ENCODE measurements around the gene AIRE.
"Not testable (repeated sequence)": the region's sequence is repeated elsewhere in the genome, so short reads cannot be mapped to it uniquely, and the experiment has no call there.

AIRE gene

DNA sequence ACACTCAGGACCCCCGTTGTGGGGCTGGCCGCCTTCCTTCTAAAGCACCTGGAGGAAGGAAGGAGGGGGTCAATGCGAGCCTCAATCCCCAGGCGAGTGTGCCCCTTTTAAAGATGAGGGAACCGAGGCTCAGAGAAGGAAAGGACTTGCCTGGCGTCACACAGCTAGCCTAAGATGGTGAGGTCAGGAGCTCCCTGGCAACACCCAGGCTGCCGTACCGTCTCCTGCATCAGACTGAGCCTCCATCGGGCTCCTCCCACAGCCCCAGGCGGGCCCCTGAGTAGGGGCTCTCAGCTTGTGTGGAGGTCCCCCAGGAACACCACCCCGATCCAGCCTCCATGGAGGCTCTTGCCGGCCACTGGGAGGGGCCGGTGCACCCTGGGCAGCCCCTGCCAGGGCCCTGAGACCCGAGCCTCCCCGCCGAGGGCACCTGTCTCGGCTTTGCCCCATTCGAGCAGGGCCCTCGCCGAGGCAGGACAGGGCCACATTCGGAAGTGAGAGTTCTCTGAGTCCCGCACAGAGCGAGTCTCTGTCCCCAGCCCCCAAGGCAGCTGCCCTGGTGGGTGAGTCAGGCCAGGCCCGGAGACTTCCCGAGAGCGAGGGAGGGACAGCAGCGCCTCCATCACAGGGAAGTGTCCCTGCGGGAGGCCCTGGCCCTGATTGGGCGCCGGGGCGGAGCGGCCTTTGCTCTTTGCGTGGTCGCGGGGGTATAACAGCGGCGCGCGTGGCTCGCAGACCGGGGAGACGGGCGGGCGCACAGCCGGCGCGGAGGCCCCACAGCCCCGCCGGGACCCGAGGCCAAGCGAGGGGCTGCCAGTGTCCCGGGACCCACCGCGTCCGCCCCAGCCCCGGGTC is at the start of gene AIRE:
Gene AIRE (plus strand): TSS at position 739 of the 855 bp plus-strand sequence. CDS start 131 bp downstream, outside the sequence.
- no peak for DNase-seq

DNA sequence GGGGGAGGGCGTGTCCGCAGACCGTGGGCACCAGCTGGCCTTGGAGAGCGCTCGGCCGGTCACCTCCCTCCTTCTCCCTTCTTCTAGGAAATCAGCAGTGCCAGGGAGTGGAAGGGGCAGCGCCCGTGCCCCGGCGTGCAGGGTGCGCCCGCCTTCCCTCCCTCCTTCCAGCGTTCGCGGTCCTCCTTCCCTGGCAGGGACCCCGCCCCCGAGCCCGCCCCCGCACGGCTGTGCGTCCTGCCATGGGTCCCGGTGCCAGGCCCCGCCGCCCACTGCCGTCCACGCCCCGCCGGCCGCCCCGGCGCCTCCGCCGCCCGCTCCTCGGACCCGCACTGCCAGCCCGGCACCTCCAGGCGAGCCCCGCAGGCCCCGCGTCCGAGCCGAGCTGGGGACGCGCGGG is 45.3 kb upstream of the AIRE start:
- DNase-seq, result not testable (repeated sequence)

DNA sequence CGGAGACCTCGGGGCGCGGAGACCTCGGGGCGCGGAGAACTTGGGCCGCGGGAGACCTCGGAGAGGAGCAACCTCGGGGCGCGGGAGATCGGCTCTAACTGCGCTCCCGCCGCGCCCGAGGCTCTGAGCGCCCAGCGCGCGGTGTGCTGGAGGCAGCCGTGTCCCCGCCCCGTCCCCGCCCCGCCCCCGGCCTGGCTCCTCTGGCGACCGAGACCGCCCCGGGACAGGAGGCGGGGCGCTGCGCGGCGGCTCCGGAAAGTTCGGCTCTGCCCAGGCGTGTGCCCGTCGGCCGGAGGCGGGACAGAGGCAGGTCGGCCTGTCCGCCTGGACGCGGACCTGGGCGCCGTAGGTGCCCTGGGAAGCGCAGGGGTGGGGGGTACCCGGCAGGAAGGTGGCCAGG is 44.8 kb upstream of the AIRE start, which contains the start of gene ICOSLG:
Gene ICOSLG (minus strand): TSS at position 102 of the 400 bp plus-strand sequence. CDS start 126 bp downstream, outside the sequence.
- DNase-seq, result not testable (repeated sequence)

DNA sequence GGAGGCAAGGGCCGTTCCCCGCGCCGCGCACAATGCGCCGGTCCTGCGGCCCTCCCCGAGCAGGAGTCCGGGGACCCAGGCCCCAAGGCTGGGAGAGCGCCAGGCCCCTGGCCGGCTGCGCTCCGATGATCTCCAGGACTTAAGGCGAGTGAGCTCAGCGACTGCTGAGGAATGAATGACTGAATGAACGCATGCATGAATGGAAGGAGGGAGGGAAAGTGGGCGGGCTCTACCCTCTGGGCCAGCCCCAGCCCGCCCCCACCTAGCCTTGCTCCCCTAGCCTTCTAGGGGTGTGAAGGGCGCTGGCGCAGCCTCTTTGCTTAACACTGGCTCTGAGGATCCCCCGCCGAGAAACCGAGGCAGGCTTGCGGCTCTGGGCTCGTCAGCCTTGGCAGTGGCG is 44.4 kb upstream of the AIRE start:
- DNase-seq, result not testable (repeated sequence)

DNA sequence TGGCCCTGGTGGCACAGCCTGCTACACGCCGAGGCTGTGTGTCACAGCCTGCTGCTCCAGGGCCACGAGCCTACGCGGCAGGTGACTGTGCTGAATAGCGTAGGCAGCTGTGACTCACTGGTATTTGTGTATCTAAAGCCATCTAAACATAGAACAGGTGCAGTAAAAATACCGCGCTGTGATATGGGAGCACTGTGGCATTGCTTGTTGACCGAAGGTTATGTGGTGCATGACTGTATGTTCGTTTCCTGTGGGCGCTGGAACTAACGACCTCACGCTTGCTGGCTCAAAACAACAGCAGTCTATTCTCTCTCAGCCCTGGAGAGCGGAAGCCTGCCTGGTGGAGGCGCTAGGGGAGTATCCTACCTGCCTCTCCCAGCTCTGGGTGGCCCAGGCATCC is 41.7 kb upstream of the AIRE start:
- DNase-seq, result not testable (repeated sequence)

DNA sequence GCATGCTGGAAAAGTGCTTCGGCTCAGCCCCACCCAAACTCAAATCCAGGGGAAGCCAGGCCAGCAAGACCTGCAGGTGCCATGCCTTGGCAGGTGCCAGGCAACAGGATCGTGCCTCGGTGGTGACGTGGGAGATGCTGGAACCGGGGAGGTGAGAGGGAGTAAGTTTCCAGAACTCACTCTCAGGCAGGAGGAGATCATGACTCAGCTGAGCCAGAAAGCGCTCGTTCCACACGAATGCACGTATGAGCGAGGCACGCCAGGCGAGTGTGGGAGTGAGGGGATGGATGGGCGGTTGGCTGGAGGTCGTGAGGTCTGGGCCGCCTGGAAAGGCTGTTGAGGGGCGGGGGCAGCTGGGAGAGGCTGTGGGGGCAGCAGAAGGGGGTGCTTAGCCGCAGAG is 37.8 kb upstream of the AIRE start:
- not testable (repeated sequence) for DNase-seq

DNA sequence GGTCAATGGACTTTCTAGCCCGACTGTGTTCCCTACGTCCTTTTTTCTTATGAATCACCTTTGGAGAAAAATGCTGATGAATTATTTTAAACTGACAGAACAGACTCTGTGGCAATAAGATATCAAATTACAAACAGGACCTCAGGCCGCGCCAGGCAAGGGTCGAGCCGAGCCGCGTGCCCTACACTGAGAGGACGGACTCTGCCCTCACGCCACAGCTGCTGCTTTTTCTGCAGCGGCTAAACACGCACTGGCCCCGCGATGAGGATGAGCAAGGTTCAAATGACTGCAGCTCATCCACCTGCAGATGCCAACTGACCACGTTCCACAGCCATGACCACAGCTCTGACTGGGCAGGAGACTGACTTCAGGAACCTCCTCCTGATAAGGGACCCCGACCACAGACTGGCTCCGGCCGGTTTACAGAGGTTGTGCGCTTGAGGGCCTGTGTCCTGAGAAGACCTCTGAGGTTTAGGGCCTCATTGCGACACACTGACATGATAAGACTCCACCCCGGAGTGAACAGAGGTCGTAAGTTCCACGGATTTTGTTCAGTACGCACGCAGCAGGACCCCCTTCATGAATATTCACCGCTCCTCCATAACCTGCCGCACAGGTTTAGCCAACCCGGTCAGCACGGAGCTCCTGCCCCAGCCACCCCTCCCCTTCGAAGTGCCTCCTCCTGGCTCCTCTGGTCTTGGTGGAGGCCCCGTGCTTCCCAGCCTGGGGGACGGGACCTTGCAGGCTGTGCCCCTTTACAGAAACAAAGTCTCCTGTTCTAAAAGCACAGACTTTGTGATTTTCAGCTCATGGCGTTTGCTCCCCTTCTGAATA is 36.3 kb upstream of the AIRE start:
- DNase-seq, result not testable (repeated sequence)

DNA sequence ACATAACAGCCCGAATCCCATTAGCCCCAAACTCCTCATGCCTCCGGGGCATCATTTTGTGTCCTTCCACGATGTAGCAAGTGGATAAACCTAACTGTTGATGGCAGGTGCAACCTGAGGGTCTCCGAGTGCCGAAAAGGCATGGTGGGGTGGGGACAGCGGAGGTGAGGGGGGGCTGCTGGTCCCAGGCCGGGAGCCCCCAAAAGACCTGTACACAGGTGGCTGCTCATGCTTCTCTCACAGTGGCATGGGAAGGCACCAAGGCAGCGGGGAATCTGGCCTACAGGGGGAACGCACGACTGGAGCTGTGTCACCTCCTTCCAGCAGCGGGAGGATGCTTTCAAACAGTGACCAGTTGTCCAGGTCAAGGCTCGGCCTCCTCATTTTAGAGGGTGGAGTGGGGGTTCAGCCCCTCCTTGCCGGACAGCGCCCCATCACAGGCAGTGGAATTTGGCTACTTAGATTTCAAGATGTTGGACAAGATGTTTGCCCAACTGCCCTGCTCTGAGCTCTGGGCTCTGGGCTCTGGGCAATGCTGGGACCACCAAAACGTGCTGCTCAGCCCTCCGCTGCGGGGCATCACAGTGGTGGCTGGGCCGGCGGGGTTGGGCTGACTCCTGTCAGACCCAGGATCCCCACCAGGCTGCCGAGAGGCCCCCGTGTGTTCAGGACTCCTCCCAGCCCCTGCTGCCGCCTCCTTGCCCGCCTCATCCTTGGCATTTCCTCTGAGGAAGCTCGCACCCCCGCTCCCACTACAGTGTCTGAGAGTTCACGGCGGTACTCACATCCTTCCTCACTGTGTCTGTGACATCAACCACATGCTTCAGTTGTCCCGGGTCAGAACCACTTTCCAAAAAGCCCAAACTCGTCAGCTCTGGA is 31.6 kb upstream of the AIRE start:
- no peak for DNase-seq

DNA sequence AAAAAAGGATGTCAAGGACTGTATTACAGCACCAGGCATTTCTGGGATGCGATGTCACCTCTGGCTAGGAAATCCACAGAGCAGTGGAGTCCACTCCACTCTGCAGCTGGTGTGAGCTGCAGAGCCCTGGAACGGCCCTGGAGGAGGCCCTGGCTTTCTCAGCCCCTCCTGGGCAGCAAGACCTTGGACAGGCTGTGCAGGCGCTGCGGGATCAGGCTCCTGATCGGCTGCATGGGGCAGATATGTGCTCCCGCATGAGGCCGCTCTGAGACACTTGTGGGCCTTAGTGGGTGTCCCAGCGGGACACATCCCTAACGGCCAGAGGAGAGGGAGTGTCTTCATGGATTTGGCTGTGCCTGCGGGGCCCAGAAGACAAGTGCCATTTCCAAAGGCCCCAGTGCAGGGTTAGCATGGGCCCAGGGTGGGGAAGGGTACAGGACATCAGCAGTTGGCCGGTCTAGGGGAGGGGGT is 30.1 kb upstream of the AIRE start:
- DNase-seq, result no peak

DNA sequence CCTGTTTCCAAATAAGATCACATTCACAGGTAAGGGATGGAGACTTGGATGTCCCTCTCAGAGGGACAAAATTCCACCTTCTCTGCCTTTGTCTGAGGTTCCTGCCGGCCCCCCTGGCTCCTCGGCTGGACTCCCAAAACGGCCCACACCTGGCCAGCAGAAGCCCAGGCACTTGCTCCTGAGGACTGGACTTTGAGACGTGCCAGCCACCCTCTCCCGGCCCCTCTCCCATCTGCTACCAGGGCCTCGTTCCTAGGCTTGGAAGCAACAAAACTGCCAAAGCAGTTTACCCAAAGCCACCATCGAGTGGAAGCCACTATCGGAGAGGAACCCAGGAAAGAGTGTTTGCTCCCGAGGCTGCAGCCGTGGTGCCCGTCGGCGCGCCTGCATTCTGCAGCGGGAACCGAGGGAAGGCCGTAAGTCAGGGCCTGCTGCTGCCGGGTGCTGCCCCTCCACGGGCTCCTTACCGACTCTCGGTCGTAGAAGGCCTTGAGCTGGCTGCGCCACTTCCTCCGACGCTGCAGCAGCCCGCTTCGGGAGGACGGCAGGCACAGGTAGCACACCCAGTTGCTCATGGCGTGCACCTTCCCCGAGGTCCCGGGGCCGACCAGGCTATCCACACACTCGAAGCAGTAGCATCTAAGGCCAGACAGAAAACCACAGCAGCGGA is 27.5 kb upstream of the AIRE start:
- DNase-seq, result no peak

DNA sequence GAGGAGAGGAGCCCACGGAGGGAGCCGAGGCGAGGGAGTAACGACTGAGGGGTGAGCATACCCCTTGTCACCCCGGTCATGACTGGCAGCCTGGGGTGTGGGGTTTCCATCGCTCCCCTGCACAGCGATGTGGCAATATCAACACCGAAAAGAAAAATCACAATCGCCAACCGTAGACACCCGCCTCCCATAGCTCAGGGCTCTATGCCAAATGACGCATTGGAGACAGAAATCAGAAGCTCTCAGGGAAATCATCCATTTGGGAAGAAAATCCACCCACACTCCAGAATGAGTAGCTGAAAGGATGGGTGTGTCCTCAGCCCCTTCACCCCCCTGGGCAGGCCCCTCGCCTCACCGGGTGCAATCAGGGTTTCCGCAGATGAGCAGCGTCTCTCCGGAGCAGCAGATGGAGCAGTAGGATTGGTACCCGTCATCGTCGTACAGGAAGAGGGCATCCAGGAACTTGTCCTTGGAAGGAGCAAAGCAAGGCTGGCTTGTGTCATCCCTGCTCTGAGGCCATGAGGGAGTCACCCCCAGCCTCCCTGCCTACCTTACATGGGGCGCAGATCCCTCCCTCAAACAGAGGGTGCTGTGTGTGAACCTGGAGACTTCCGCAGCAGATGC is 26.5 kb upstream of the AIRE start:
- no peak for DNase-seq

DNA sequence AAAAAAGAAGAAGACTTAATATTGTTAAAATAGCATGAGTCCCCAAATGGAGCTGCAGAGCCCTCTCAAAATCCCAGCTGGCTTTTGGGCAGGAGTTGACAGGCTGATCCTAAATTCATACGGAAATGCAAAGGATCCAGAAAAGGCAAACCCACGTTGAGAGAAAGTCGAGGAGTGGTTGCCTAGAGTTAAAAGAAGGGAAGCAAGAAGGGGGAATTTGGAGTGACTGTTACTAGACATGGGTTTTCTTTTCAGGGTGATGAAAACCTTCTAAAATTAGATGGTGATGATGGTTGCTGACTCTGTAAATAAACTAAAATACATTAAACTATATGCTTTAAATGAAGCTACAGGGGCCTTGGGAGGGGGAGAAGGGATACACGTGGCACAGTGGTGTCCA is 25.6 kb upstream of the AIRE start:
- DNase-seq, result no peak

DNA sequence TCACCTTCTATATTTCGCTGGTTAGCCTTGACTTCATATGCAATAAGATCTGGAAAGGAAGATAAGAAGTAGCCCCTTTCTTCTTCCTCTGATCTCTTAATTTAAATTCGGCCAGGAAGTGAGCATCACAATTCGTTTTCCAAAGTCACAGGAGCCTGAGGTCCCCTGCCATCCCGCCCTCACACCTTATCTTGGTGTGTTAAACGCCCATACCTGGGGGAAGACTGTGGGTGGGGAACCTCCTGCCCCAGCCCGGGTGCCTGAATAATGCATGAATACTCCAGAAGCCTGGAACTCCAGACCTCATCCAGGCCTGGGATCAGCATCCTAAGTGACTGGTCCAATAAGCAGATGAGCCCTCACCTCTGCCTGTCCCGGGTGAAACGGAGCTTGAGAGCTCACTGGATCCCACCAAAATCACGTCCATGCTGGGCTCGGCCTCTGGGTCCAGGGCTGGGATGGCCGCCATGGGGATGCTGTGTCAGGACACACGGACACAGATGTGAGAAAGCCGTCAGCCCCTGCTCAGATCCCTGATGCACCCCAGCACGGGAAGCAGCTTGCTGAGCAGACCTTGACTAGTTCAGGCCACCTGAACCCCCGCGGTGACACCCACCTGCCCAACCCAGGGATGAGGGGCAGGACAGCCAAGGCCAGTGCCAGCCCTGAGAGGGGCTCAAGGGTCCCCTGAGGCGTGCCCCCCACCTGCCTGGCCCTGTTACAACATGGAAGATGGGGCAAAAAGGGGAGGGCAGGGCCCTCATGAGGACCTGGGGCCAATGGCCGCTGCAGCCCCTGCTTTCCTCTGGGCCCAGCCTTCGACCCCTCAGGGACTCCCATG is 24.7 kb upstream of the AIRE start:
- DNase-seq, result no peak

DNA sequence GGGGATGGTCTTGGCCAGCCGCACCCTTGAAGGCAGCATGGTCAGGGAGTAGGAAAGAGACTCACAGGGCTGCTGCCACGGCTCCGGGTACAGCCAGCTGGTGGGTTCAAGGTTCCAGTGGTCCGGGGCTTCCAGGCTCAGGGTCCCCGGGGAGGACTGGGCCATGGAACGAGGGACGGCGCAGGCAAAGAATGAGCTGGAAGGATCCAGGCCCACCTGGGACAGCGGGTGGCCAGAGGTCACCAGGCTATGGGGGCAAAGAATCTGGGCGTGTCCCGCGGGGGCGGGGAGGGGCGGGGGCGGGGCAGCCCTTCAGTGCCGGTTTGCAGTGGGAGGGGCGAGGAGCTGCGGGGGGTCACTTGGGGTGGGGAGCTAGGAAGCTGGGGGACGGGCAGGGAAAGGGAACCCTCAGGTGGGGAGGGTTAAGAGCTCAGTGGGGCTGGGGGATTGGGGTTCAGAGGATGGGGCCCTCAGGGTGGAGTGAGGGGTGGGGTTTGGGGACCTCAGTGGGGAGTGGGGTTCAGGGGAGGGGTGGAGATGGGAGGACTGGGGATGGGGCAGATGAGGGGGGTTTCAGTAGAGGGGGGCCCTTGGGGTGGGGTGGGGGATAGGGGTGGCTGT is 23.9 kb upstream of the AIRE start, which contains the start of gene DNMT3L:
Gene DNMT3L (minus strand): TSS at position 223 of the 621 bp plus-strand sequence. CDS start 638 bp downstream, outside the sequence.
- DNase-seq, result no peak

DNA sequence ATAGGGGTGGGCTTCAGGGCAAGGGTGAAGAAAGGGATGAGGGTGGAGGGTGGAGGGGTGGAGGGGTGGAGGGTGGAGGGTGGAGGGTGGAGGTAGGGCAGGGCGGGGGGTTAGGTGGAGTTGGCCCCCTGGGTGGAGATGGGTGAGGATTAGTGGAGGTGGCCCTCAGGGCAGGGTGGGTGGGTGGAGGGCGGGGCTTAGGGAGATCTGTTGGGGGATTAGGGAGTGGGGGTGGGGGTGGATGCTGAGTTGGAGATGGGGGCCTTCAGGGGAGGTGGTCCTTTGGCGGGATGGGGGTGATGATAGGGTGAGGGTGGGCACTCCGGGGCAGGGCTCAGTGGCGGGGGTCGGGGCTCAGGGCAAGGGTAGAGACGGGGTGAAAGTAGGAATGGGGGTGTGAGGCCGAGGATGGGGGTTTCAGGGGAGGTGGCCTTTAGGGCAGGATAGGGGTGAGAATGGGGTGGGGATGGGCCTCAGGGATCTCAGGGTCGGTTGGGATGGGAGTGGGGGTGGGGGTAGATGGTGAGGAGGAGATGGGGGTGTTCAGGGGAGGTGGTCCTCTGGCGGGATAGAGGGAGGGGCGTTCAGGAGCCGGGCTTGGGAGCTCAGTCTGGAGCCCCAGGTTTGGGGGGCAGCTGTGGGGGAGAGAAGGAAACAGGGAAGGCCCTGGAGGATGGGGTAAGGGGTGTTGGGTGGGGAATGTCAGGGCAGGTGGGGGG is 23.2 kb upstream of the AIRE start:
- DNase-seq, result no peak

DNA sequence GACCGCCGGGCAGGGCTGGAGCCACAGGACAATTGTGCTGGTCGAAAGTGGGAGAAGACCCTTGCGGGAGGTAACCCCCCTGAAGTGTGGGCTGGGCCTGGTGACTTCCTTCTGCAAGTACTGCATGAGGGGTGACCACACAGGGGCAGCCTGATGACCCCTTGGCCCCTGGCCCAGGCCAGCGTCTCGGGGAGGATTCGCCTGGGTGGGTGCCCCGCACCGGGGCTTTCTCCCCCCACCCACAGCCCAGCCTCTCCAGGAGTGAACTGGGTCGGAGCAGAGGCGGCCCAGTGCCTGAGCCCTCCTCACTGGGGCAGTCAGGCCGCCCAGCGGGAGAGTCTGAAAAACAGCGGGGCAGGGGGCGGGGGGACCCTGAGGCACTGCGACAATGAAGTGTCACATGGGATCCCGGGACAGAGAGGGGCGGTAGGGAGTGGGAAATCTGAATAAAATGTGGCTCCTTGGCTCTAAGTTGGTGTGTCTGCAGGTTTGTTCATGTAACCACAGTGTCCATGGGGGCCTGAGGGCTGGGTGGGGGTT is 22.4 kb upstream of the AIRE start:
- no peak for DNase-seq

DNA sequence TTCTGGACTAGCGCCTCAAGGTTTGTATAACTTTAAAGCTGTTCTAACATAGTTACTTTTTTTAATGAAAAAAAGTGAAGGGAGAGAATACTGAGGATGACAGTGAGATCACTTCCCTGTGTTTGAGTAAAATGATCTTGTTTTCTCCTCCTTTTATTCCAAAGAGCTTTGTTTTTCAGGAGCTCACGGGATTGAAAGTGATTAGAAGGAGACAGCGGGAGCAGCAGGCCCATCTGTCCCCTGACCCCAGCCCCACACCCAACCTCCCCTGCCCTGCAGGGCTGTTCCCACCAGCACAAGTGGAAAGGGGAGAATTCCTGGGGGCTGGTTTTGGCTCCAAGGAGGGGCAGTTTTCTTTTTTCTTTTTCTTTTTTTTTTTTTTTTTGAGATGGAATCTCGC is 21.9 kb upstream of the AIRE start:
- no peak for DNase-seq

DNA sequence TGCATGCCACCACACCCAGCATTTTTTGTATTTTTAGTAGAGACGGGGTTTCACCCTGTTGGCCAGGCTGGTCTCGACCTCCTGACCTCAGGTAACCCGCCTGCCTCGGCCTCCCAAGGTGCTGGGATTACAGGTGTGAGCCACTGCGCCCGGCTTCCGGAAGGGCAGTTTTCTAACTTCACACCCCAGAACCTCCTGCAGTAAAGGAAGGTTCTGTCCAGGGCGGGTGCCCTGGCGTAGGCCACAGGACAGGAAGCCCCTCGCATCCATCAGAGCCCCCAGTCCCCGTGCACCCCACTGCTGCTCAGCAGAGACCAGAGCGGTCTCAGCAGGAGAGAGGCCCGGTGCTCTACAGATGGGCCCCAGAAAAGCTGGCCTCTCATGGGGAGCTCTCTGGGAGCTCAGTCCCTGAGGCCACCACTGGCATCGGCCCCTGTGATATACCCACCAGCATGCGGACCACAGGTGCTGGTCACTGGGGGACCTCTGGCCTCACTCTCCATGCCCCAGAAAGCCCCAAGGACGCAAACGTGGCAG is 19.9 kb upstream of the AIRE start:
- no peak for DNase-seq
